ENCODE measurements around the gene RPP38. TPM values are rescaled to one million over a fixed set of nuclear protein-coding genes. Genes with fewer than 3 reads are reported as not detected.

RPP38 gene, protein sequence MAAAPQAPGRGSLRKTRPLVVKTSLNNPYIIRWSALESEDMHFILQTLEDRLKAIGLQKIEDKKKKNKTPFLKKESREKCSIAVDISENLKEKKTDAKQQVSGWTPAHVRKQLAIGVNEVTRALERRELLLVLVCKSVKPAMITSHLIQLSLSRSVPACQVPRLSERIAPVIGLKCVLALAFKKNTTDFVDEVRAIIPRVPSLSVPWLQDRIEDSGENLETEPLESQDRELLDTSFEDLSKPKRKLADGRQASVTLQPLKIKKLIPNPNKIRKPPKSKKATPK
- 9.9 TPM for total RNA-seq
- long read RNA-seq, partial matches to known transcripts: 0 of 12 reads
- long read RNA-seq, other reads (novel, unspliced or antisense): 2 of 12 reads

DNA sequence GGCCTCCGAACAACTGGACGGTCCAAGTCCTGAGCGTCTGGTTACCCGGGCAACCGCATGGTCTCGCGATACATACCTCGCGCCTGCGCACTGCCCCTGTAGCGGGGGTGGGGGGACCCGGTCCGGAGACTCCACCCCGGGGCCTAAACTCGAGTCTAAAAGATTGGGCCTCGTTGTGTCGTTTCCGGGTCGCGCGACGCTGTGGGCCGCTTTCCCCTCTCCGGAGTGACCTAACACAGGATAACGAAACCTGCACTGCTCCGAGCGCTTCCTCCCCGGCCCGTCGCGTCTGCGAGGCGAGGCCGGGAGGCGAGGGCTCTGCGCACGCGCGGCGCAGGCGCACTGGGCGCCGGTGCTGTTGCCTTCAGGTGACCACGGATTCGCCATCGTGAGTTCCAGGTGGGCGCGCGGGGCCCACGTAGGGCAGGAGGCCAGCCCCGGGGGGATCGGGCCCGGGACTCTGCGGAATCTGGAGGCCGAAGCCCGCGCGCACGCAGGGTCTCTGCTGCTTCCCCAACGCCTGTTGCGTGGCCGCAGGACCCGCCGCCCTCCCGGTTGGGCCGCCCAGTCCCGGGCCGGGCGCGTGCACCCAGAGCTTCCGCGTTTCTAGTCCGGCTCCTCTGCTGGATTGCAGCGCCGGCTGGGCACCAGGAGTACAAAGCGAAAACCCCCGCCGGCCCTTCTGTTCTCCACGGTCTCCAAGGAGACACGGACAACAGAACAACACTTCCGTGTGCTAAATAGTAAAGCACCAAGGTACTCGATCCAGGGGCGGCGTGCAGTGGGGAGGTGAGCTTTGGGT, at the start of gene RPP38:
TSS of gene RPP38 (plus strand) at position 345 of the 802 bp plus-strand sequence. CDS start 5,960 bp downstream, outside the sequence.
- intact Hi-C loops (cut with micrococcal nuclease): loop anchor here (10.0 kb wide), 1 partner anchor 122 kb away; no protein-coding TSS in a partner anchor
- Histone ChIP-seq H3K4me3 (peak within 1 kb of the TSS; percentile 88), H3K9me3 (replicated peaks) (no peaks in the 10 kb centered on the region), H3K4me1 (peaks cover 36% of the 10 kb centered on the region), H3K27ac (replicated peaks) (peak within 1 kb of the TSS; percentile 97), H3K36me3 (peaks cover under 1% of the 10 kb centered on the region), H3K27me3 (ENCODE audit: low read depth) (peaks cover 2% of the 10 kb centered on the region)
- DNase-seq: peak; percentile 95
- TF ChIP-seq, protein P1, sequence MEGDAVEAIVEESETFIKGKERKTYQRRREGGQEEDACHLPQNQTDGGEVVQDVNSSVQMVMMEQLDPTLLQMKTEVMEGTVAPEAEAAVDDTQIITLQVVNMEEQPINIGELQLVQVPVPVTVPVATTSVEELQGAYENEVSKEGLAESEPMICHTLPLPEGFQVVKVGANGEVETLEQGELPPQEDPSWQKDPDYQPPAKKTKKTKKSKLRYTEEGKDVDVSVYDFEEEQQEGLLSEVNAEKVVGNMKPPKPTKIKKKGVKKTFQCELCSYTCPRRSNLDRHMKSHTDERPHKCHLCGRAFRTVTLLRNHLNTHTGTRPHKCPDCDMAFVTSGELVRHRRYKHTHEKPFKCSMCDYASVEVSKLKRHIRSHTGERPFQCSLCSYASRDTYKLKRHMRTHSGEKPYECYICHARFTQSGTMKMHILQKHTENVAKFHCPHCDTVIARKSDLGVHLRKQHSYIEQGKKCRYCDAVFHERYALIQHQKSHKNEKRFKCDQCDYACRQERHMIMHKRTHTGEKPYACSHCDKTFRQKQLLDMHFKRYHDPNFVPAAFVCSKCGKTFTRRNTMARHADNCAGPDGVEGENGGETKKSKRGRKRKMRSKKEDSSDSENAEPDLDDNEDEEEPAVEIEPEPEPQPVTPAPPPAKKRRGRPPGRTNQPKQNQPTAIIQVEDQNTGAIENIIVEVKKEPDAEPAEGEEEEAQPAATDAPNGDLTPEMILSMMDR (IDR thresholded peaks at IDR 0.05; ENCODE audit: borderline replicate concordance): no peak

DNA sequence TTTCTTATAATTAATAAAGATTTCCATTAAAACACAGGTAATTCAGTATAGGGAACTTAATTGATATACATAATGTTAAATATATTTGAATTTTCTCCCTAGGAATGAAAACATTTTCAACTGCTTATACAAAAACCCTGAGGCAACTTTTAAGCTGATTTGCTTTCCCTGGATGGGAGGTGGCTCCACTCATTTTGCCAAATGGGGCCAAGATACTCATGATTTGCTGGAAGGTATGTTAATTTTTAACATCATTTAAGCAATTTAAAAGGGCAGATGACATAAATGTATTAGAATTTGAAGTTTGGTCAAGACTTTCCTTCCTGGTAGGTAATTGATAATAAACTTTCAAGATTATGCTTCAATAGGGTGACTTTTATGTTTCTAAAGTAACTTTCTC, 47.6 kb upstream of the RPP38 start:
- intact Hi-C loops (cut with micrococcal nuclease): no loop called here
- H3K9me3 ChIP-seq (replicated peaks): peaks cover 7% of the 10 kb centered on the region
- TF ChIP-seq, protein P1 (IDR thresholded peaks at IDR 0.05; ENCODE audit: borderline replicate concordance): no peak

DNA sequence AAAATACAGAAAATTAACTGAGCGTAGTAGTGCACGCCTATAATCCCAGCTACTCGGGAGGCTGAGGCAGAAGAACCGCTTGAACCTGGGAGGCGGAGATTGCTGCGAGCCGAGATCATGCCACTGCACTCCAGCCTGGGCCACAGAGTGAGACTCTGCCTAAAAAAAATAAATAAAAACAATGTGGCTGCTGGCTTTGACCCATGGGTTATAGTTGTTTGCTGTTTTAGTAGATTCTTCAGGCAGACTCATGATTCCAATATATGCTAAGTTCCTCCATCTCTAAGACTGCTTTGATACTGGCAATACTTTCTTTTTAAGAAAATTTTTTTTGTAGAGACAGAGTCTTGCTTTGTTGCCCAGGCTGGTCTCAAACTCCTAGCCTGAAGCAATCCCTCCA, 45.0 kb upstream of the RPP38 start:
- H3K36me3 ChIP-seq: no peaks in the 10 kb centered on the region
- intact Hi-C loops (cut with micrococcal nuclease): no loop called here
- no peaks in the 10 kb centered on the region for H3K4me1 ChIP-seq
- H3K9me3 ChIP-seq (replicated peaks): peaks cover 11% of the 10 kb centered on the region
- H3K4me3 ChIP-seq: no peak overlapping the region
- TF ChIP-seq, protein P1 (IDR thresholded peaks at IDR 0.05; ENCODE audit: borderline replicate concordance): no peak
- H3K27me3 ChIP-seq (ENCODE audit: low read depth): peaks cover 3% of the 10 kb centered on the region
- H3K27ac ChIP-seq (replicated peaks): no peak overlapping the region
- DNase-seq: no peak

More for the DNA sequence above, 47.6 kb upstream of the RPP38 start:
- peaks cover 3% of the 10 kb centered on the region for H3K27me3 ChIP-seq (ENCODE audit: low read depth)
- H3K4me1 ChIP-seq: no peaks in the 10 kb centered on the region
- H3K36me3 ChIP-seq: no peaks in the 10 kb centered on the region
- H3K4me3 ChIP-seq: no peak overlapping the region
- H3K27ac ChIP-seq (replicated peaks): no peak overlapping the region
- DNase-seq: no peak

DNA sequence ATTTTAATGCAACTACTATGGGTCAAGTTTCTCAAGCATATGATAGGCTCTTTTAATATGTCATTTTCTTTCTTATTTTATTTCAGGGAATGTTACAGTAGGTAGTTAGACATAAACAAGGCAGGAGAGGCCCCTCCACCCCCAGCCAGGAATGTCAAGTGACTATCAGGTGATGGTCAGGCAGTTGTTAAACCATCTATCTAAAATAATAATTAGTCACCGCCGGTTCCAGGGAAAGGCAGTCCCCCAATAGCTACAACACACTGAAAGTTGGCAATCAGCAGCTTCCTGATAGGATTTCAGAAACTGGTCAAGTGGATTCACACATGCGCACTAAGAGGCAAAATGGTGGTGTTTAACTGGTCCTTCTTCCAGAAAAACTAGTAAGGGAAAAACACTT, 44.1 kb upstream of the RPP38 start:
- Histone ChIP-seq H3K27me3 (ENCODE audit: low read depth) (peaks cover 3% of the 10 kb centered on the region), H3K27ac (replicated peaks) (no peak overlapping the region), H3K4me1 (no peaks in the 10 kb centered on the region), H3K4me3 (no peak overlapping the region), H3K9me3 (replicated peaks) (peaks cover 11% of the 10 kb centered on the region), H3K36me3 (no peaks in the 10 kb centered on the region)
- intact Hi-C loops (cut with micrococcal nuclease): no loop called here
- TF ChIP-seq, protein P1 (IDR thresholded peaks at IDR 0.05; ENCODE audit: borderline replicate concordance): no peak
- no peak for DNase-seq

DNA sequence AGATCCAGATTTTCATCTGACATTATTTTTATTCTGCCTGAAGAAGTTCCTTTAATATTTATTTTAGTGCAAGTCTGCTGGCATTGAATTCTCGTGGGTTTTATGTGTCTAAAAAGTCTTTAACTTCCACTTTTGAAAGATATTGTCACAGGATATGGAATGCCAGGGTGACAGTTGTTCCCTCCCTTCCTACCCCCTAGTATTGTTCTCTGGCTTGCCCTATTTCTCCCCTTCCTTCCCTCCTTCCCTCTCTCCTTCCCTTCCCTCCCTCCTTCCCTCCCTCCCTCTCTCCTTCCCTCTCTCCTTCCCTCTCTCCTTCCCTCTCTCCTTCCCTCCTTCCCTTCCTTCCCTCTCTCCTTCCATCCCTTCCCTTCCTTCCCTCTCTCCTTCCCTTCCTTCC, 38.5 kb upstream of the RPP38 start:
- H3K4me3 ChIP-seq: no peak overlapping the region
- H3K27me3 ChIP-seq (ENCODE audit: low read depth): peaks cover 4% of the 10 kb centered on the region
- intact Hi-C loops (cut with micrococcal nuclease): no loop called here
- no peaks in the 10 kb centered on the region for H3K36me3 ChIP-seq
- DNase-seq: no peak
- peaks cover 37% of the 10 kb centered on the region for H3K9me3 ChIP-seq (replicated peaks)
- no peaks in the 10 kb centered on the region for H3K4me1 ChIP-seq
- H3K27ac ChIP-seq (replicated peaks): no peak overlapping the region
- TF ChIP-seq, protein P1 (IDR thresholded peaks at IDR 0.05; ENCODE audit: borderline replicate concordance): no peak

Data from left ventricle myocardium inferior (tissue), 1 donor.